K562 (cell line): Measurements from ENCODE around the gene FCHO1. TPM values are rescaled to one million over a fixed set of nuclear protein-coding genes. Genes with fewer than 3 reads are reported as not detected.

Experiments used
- DDX20 ChIP-seq: fragments of 450-650 bp; IDR thresholded peaks from 2 replicates; pipeline ENCODE4 v1.6.1; 2016; ENCODE audit warnings: missing genetic modification characterization, low read depth, mild to moderate bottlenecking, missing compliant biosample characterization, moderate library complexity
- EWSR1 ChIP-seq: fragments of 450-650 bp; IDR thresholded peaks from 2 replicates; pipeline ENCODE4 v1.6.1; 2018; ENCODE audit warnings: borderline replicate concordance, mild to moderate bottlenecking, low read depth, moderate library complexity; ENCODE audit not compliant: partially characterized antibody
- EZH2 ChIP-seq: IDR thresholded peaks from 2 replicates; pipeline ENCODE4 v1.6.1; 2012; ENCODE audit warnings: low read depth, mild to moderate bottlenecking, inconsistent platforms, low read length, borderline replicate concordance
- GATAD2A ChIP-seq: fragments of 450-650 bp; IDR thresholded peaks from 2 replicates; pipeline ENCODE4 v1.6.1; 2017
- HMGN3 ChIP-seq: IDR thresholded peaks from 2 replicates; pipeline ENCODE4 v1.6.1; 2011; ENCODE audit warnings: borderline replicate concordance, low read depth, mild to moderate bottlenecking, mixed read lengths, low read length; ENCODE audit not compliant: insufficient read length; ENCODE audit errors: extremely low read depth
- NCOA1 ChIP-seq: fragments of 450-650 bp; IDR thresholded peaks from 2 replicates; pipeline ENCODE4 v1.6.1; 2016; ENCODE audit warnings: low read depth
- PHF8 ChIP-seq: fragments of 200-600 bp; sonication (generic); IDR thresholded peaks from 2 replicates; pipeline ENCODE4 v1.6.1; 2012; ENCODE audit warnings: mixed run types, mild to moderate bottlenecking, inconsistent platforms, low read length, moderate library complexity, borderline replicate concordance
- SP1 ChIP-seq: sonication (generic); formaldehyde crosslinking; IDR thresholded peaks from 2 replicates; pipeline ENCODE4 v1.8.1; 2022; ENCODE audit warnings: mild to moderate bottlenecking, missing genetic modification reagents
- TFAP4 ChIP-seq: sonication (generic); formaldehyde crosslinking; IDR thresholded peaks from 2 replicates; pipeline ENCODE4 v1.8.0; 2022; ENCODE audit warnings: missing genetic modification reagents, mild to moderate bottlenecking, moderate library complexity, borderline replicate concordance
- THRAP3 ChIP-seq: fragments of 450-650 bp; IDR thresholded peaks from 2 replicates; pipeline ENCODE4 v1.6.1; 2016; ENCODE audit warnings: mild to moderate bottlenecking, inconsistent platforms, borderline replicate concordance
- ZMIZ1 ChIP-seq, 2 experiments: fragments of 150-350 bp in 1 of 2; IDR thresholded peaks; 2 replicates each; pipeline ENCODE4 v1.6.1; 2012 to 2016; ENCODE audit warnings: low read depth in 2 of 2, low read length in 2 of 2, mild to moderate bottlenecking in 1 of 2, moderate library complexity in 1 of 2
- ZNF12 ChIP-seq: sonication (generic); formaldehyde crosslinking; IDR thresholded peaks from 2 replicates; pipeline ENCODE4 v1.4.0; 2020; ENCODE audit warnings: mild to moderate bottlenecking, missing genetic modification reagents
- ZNF217 ChIP-seq: sonication (generic); formaldehyde crosslinking; IDR thresholded peaks from 2 replicates; pipeline ENCODE4 v1.8.0; 2022; ENCODE audit warnings: mild to moderate bottlenecking, missing genetic modification reagents
- ZSCAN29 ChIP-seq: fragments of 450-650 bp; IDR thresholded peaks from 2 replicates; pipeline ENCODE4 v1.6.1; 2017
- polyA plus RNA-seq, 8 experiments: library from polyadenylated mRNA; depleted of rRNA in 4 of 8; stranded (reverse) in 5 of 8; unstranded in 3 of 8; fragments of >200 nt; fragmentation: Nextera tagmentation in 2 of 8; fragmentation: Illumina TruSeq in 1 of 8; extraction: Ambion mirVana in 2 of 8; extraction: Trizol in 1 of 8; gene quantifications; 2 replicates each; pipeline versions ENCODE4 v1.2.1 to v1.2.3, GENCODE V29; 2011 to 2014; ENCODE audit warnings: inconsistent platforms in 1 of 8, missing spikeins in 1 of 8
- total RNA-seq, 7 experiments: library from RNA; depleted of rRNA in 6 of 7; stranded (reverse); fragments of >200 nt in 6 of 7; fragmentation: Illumina TruSeq in 2 of 7; extraction: Trizol in 2 of 7; gene quantifications; 2 replicates each; pipeline versions ENCODE4 v1.2.1 to v1.2.3, GENCODE V29; 2011 to 2021; ENCODE audit warnings: low replicate concordance in 1 of 7
- TF ChIP-seq, protein P1 (sequence below): fragments of 450-650 bp; IDR thresholded peaks from 2 replicates; pipeline ENCODE4 v1.6.1; 2016
- TF ChIP-seq, protein P2 (sequence below): fragments of 200-800 bp; sonication (Bioruptor generic); IDR thresholded peaks from 2 replicates; pipeline ENCODE4 v1.6.1; 2017; ENCODE audit warnings: missing genetic modification characterization, missing compliant biosample characterization

FCHO1 gene
- total and polyA plus RNA-seq, 9 of the 15 experiments (the other 6 are each of a cell fraction or from before 2014, with no cell fraction given) = 0.21 to 58.9 (median 18.3) TPM

DNA sequence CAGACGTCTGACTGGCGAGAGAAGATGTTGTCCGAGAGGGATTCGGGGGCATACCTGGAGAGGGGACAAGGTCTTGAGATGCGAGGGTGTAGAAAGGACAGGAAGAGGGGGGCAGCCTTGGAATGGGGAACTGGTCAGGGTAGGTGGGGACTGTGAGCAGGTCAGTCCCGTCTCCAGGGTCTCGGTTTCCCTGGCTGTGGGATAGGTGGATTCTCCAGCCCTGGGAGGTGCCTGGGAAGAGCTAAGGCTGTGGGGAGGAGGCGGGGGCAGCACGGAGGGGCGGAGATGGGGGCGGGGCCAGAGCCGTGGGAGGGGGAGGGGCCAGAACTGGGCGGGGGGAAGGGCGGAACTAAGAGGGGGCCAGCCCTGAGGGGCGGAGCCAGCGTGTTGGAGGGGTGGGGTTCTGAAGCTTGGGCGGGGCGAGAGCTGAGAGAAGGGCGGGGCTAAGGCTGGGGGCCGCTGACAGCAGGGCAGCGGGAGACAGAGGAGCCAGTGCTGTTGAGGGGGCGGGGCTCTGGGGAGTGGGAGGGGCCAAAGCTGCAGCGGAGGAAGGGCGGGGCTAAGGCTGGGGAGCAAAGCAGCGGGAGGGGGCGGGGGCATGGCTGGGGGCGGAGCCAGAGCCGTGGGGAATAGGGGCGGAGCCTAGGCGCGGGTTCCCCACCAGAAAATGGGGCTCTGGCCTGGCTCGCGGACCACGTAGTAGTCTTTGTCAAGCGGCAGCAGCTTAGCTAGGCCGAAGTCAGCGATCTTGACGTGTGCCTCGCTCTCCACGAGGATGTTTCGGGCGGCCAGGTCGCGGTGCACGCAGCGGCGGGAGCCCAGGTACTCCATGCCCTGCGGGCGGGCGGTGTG lies 79.5 kb downstream of the FCHO1 start (continued):
- TF ChIP-seq, protein P1, sequence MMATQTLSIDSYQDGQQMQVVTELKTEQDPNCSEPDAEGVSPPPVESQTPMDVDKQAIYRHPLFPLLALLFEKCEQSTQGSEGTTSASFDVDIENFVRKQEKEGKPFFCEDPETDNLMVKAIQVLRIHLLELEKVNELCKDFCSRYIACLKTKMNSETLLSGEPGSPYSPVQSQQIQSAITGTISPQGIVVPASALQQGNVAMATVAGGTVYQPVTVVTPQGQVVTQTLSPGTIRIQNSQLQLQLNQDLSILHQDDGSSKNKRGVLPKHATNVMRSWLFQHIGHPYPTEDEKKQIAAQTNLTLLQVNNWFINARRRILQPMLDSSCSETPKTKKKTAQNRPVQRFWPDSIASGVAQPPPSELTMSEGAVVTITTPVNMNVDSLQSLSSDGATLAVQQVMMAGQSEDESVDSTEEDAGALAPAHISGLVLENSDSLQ = peak; percentile 29; the same call in 1 of the 2 replicates
- no peak for TF ChIP-seq EWSR1
- TF ChIP-seq DDX20 (tag) = no peak
- peak; percentile 15 for TF ChIP-seq HMGN3
- TF ChIP-seq ZNF12 (CRISPR knock-in tag) = no peak
- TF ChIP-seq ZNF217 (CRISPR knock-in tag) = no peak
- TF ChIP-seq NCOA1 = no peak
- TF ChIP-seq GATAD2A = no peak
- TF ChIP-seq SP1 (CRISPR knock-in tag) = peak; percentile 64; the same call in 1 of the 2 replicates
- no peak for TF ChIP-seq ZMIZ1 (IDR thresholded peaks at IDR 0.05; ENCODE audit: low read depth in 2 of 2, low read length in 2 of 2)
- TF ChIP-seq, protein P2, sequence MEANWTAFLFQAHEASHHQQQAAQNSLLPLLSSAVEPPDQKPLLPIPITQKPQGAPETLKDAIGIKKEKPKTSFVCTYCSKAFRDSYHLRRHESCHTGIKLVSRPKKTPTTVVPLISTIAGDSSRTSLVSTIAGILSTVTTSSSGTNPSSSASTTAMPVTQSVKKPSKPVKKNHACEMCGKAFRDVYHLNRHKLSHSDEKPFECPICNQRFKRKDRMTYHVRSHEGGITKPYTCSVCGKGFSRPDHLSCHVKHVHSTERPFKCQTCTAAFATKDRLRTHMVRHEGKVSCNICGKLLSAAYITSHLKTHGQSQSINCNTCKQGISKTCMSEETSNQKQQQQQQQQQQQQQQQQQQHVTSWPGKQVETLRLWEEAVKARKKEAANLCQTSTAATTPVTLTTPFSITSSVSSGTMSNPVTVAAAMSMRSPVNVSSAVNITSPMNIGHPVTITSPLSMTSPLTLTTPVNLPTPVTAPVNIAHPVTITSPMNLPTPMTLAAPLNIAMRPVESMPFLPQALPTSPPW (CRISPR knock-in tag) = peak; percentile 82
- TF ChIP-seq TFAP4 = peak; percentile 41; the same call in 1 of the 2 replicates
- TF ChIP-seq EZH2 = no peak
- no peak for TF ChIP-seq ZSCAN29
- TF ChIP-seq THRAP3 = no peak
- TF ChIP-seq PHF8 = peak; percentile 38; the same call in 1 of the 2 replicates
